Measurements from ENCODE around the gene RSBN1L. TPM values are rescaled to one million over a fixed set of nuclear protein-coding genes. Genes with fewer than 3 reads are reported as not detected.

Gene RSBN1L
- total RNA-seq, 1 experiment from 2014 or later: 14.9 TPM

DNA sequence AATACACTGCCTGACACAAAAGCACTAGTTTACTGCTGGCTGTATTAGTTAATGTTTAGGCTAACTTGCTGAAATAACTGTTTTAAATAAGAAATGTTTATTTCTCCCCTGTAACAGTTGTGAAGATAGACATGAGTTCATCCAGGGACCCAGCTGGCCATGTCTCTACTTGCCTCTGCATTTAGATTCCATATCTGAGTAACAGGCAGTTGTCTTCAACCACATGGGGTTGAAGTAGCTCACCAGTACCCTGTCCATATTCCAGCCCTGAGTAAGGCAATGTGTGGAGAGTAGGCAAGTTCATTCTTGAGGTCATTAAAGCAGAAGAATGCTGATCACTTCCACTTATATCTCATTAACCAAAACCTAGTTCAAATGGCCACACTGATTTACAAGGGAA, 31.1 kb upstream of the RSBN1L start:
- no peak for DNase-seq (ENCODE audit: low read depth in 1 of 2, low spot score in 2 of 2)
- no peaks in the 10 kb centered on the region for H3K9me3 ChIP-seq (replicated peaks)
- no peak overlapping the region for H3K4me3 ChIP-seq
- H3K4me1 ChIP-seq (replicated peaks): no peaks in the 10 kb centered on the region
- no peaks in the 10 kb centered on the region for H3K27me3 ChIP-seq (replicated peaks)
- no peak overlapping the region for H3K27ac ChIP-seq
- H3K36me3 ChIP-seq: peaks cover 4% of the 10 kb centered on the region

DNA sequence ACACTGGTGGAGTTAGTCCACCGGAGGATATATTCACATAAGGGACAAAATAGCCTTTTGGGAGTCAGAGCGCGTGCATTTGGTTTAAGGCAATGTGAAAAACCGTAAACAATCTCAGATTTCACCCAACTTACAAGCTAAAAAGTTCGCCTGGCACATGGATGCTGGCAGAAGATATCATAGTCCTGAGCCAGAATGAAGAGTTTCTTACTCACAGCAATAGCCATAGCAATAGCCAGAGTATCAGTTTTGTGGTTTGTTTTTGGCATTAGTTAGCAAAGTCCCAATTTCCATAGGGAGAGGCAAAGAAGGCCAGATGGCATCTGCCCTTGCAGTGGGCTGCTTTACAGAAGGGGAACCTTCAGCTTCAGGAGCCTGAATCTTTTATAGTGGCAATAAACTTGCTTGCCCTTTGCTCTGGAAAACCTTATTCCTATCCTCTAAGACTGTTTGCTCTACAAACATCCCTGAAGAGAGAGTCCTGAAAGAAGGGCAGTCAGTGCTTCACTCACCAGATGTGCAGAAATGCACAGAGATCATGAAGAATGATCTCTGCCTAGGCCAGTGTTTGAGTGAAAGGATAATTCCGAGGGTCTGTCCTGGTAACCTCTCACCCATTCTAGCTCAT, 28.7 kb upstream of the RSBN1L start:
- peaks cover 3% of the 10 kb centered on the region; the same call in 1 of the 2 replicates for H3K36me3 ChIP-seq
- H3K27ac ChIP-seq: no peak overlapping the region
- H3K4me1 ChIP-seq (replicated peaks): no peaks in the 10 kb centered on the region
- H3K4me3 ChIP-seq: no peak overlapping the region
- no peaks in the 10 kb centered on the region for H3K9me3 ChIP-seq (replicated peaks)
- no peaks in the 10 kb centered on the region for H3K27me3 ChIP-seq (replicated peaks)
- DNase-seq (ENCODE audit: low read depth in 1 of 2, low spot score in 2 of 2): peak in 1 of 2 experiments; percentile 5

DNA sequence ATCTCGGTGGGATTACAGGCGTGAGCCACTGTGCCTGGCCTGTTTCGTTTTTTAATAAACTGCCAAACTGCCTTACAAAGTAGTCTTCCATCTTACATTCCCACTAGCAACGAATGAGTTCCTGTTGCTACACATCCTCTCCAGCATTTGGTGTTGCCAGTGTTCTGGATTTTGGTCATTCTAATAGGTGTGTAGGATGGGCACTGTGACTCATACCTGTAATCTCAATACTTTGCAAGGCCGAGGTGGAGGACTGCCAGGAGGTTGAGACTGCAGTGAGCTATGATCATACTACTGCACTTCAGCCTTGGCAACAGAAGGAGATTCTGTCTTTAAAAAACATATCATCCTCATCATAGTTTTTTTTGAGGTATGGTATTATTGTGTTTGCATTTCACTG, 21.4 kb upstream of the RSBN1L start:
- no peaks in the 10 kb centered on the region for H3K27me3 ChIP-seq (replicated peaks)
- peaks cover 2% of the 10 kb centered on the region; the same call in 1 of the 2 replicates for H3K4me1 ChIP-seq (replicated peaks)
- no peaks in the 10 kb centered on the region for H3K9me3 ChIP-seq (replicated peaks)
- no peak for DNase-seq (ENCODE audit: low read depth in 1 of 2, low spot score in 2 of 2)
- no peak overlapping the region for H3K4me3 ChIP-seq
- H3K27ac ChIP-seq: no peak overlapping the region
- H3K36me3 ChIP-seq: no peaks in the 10 kb centered on the region

DNA sequence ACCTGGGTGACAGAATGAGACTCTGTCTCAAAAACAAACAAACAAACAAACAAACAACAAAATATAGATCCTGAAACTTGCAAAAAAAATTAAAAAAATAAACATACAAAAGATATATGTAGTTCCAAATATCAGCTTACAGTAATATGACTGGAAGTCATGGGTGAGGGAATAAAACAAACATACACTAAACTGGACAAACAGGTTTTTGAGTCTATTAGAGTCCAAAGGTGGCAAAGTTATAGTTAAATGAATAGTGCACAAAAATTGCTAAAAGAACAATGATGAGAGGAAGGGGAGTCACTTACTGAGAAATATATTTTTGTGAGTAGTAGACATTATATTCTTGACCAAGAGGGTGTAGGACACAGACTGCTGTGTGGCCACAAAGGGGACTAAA, 16.7 kb upstream of the RSBN1L start:
- H3K9me3 ChIP-seq (replicated peaks): no peaks in the 10 kb centered on the region
- no peaks in the 10 kb centered on the region; the same call in 1 of the 2 replicates for H3K27me3 ChIP-seq (replicated peaks)
- DNase-seq (ENCODE audit: low read depth in 1 of 2, low spot score in 2 of 2): no peak
- H3K4me3 ChIP-seq: no peak overlapping the region
- peaks cover 19% of the 10 kb centered on the region for H3K36me3 ChIP-seq
- H3K27ac ChIP-seq: no peak overlapping the region
- peaks cover 5% of the 10 kb centered on the region; the same call in 1 of the 2 replicates for H3K4me1 ChIP-seq (replicated peaks)

DNA sequence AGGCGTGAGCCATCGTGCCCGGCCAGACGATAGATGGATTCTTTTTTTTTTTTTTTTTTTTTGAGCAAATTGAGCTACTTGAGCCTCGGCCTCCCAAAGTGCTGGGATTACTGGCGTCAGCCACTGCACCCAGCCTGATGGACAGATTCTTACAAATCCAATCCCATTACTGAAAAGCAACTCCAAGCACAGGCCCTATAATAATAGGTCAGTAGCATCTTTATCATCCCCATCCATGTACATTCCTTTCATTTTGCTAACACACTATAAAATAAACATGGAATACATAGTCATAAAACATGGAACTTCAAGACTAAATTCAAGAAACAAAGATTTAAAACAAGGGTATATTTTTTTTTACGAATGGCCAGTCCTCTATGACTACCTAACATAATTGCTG, 16.0 kb upstream of the RSBN1L start:
- DNase-seq (ENCODE audit: low read depth in 1 of 2, low spot score in 2 of 2): peak in 1 of 2 experiments; percentile 13
- Histone ChIP-seq H3K27me3 (replicated peaks) (no peaks in the 10 kb centered on the region; the same call in 1 of the 2 replicates), H3K27ac (no peak overlapping the region)

DNA sequence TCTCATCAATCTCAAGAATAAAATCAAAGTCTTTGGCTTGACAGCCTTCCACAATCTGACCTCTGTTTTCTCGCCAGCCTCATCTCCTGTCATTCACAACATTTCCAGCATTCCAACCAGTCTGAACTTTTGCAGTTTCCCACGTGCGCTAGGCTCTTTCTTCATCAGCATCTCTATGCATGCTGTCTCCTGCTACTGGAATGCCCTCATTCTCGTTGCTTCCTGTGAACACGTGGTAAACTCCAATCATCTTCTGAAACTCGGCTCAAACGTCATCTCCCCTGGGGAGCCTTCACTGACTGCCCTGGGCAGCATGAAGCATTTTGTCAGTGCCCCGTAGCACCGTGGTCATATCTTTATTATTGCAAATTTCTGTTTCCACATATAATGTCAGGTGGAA, 12.2 kb upstream of the RSBN1L start:
- Histone ChIP-seq H3K4me1 (replicated peaks) (peaks cover 31% of the 10 kb centered on the region), H3K27me3 (replicated peaks) (no peaks in the 10 kb centered on the region; the same call in 1 of the 2 replicates), H3K9me3 (replicated peaks) (no peaks in the 10 kb centered on the region), H3K4me3 (no peak overlapping the region), H3K36me3 (peaks cover 25% of the 10 kb centered on the region), H3K27ac (no peak overlapping the region)
- no peak for DNase-seq (ENCODE audit: low read depth in 1 of 2, low spot score in 2 of 2)

More for the DNA sequence above, 16.0 kb upstream of the RSBN1L start:
- Histone ChIP-seq H3K9me3 (replicated peaks) (no peaks in the 10 kb centered on the region), H3K4me3 (no peak overlapping the region), H3K4me1 (replicated peaks) (peaks cover 6% of the 10 kb centered on the region), H3K36me3 (peaks cover 25% of the 10 kb centered on the region)

DNA sequence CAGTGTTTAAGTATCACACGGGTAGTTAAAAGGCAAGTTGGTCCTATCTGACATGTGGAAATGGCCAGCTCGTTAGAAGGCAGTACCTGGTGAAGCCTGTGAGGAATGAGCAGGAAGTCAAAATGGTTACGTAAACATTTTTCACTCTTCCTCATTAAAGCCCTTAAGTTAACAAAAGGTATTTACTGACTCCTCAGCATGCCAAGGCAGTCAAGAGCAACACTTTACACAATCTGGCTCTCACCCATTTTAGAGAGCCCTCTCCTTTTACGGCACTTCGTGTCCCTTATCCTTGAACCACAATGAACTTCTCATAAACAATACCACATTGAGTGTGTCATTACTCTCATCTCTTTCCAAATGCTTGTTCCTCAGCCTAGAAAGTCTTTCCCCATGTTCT, 11.0 kb upstream of the RSBN1L start:
- Histone ChIP-seq H3K36me3 (peaks cover 25% of the 10 kb centered on the region), H3K4me1 (replicated peaks) (peaks cover 33% of the 10 kb centered on the region), H3K9me3 (replicated peaks) (no peaks in the 10 kb centered on the region), H3K4me3 (no peak overlapping the region), H3K27ac (no peak overlapping the region), H3K27me3 (replicated peaks) (no peaks in the 10 kb centered on the region; the same call in 1 of the 2 replicates)
- DNase-seq (ENCODE audit: low read depth in 1 of 2, low spot score in 2 of 2): no peak

DNA sequence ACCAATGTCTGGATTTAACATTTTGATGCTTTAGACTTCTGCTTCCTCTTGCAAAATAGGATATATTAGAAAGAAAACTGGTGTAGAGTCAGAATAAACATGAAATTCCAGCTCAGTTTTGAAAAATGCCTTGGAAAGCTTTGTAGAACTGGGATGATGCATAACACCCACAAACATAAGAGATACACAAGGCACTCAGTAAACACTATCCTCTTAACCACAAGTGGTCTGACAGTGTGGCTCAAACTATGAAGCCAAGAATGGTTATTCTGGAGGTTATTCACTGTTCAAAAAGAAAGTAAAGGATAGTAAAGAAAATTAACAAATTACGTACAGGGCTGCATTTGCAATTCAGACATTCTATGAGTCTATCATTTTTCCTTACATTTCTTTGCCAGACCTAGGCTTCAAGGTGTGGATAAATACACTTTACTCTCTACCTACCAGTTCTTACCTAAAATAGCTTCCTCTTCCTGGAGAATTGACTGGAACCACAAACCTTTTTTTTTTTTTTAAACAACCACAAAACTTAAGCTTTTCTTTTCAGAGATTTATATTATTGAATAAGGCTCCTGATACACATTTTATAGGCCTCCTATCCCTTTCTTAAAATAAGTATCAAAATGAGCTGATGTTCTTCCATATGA, 9.0 kb upstream of the RSBN1L start:
- Histone ChIP-seq H3K4me3 (no peak overlapping the region), H3K27me3 (replicated peaks) (no peaks in the 10 kb centered on the region; the same call in 1 of the 2 replicates), H3K36me3 (peaks cover 22% of the 10 kb centered on the region), H3K9me3 (replicated peaks) (no peaks in the 10 kb centered on the region), H3K27ac (no peak overlapping the region), H3K4me1 (replicated peaks) (peaks cover 40% of the 10 kb centered on the region)
- DNase-seq (ENCODE audit: low read depth in 1 of 2, low spot score in 2 of 2): peak in 1 of 2 experiments; percentile 66

DNA sequence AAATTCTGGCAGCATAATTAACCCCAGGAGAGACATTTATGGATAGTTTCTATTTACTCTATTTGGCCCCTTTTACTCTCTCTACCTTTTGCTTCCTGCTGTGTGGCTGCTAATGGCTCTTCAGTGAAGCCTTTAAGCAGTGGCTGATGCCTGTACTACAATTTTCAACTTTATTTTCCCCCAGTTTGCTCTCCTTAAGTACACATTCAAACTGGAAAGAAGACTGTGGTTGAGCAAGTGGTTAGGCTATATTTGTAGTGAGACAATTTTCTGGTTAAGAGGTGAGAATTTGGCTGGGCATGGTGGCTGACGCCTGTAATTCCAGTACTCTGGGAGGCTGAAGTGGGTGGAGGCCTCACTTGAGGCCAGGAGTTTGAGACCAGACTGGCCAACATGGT, 8.5 kb upstream of the RSBN1L start:
- H3K4me3 ChIP-seq: no peak overlapping the region
- H3K36me3 ChIP-seq: peaks cover 17% of the 10 kb centered on the region
- H3K27ac ChIP-seq: no peak overlapping the region
- no peaks in the 10 kb centered on the region for H3K9me3 ChIP-seq (replicated peaks)
- no peaks in the 10 kb centered on the region; the same call in 1 of the 2 replicates for H3K27me3 ChIP-seq (replicated peaks)
- H3K4me1 ChIP-seq (replicated peaks): peaks cover 40% of the 10 kb centered on the region
- no peak for DNase-seq (ENCODE audit: low read depth in 1 of 2, low spot score in 2 of 2)

DNA sequence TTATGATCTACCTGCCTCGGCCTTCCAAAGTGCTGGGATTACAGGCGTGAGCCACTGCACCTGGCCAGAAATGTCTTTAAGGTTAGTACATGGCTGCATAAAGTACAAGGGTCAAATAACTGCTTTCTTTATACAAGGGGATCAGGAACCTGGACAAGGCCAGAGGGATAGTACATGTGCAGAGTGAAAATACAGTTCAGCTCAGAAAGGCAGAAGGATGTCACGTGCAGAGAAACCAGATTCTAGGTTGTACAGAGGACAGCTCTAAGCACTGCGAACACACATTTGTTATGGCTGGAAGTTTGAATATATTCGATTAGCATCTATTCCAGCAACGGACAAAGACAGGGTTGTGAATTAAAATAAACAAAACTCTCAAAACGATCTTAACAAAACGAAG, 6.0 kb upstream of the RSBN1L start:
- Histone ChIP-seq H3K4me1 (replicated peaks) (peaks cover 39% of the 10 kb centered on the region), H3K4me3 (no peak overlapping the region), H3K9me3 (replicated peaks) (no peaks in the 10 kb centered on the region), H3K27ac (no peak overlapping the region), H3K27me3 (replicated peaks) (no peaks in the 10 kb centered on the region), H3K36me3 (no peaks in the 10 kb centered on the region; the same call in 1 of the 2 replicates)
- no peak for DNase-seq (ENCODE audit: low read depth in 1 of 2, low spot score in 2 of 2)

DNA sequence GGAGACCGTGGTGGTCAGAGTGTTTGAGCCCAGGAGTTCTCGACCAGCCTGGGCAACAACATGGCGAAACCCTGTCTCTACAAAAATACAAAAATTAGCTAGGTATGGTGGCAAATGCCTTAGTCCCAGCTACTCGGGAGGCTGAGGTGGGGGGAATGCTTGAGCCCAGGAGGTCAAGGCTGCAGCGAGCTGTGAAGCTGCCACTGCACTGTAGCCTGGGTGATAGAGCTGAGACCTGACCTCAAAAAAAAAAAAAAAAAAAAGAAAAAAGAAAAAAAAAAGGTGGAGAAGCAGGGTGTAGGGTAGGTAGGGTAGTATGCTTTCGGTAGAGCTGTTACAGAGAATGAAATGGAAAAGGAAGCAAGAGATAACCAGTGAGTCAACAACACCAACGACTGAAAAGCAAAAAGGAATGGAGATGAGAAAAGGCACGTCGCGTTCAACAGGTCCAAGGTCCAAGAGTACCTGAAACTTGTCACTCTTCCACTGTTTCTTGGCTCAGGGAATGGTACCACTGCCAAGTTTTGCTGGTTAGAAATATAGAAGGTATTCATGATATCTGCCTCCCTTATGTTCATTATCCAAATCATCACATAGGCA, 4.3 kb upstream of the RSBN1L start:
- Histone ChIP-seq H3K4me1 (replicated peaks) (peaks cover 27% of the 10 kb centered on the region), H3K4me3 (no peak overlapping the region), H3K9me3 (replicated peaks) (no peaks in the 10 kb centered on the region), H3K36me3 (peaks cover 6% of the 10 kb centered on the region), H3K27me3 (replicated peaks) (no peaks in the 10 kb centered on the region), H3K27ac (no peak overlapping the region)
- DNase-seq (ENCODE audit: low read depth in 1 of 2, low spot score in 2 of 2): no peak

DNA sequence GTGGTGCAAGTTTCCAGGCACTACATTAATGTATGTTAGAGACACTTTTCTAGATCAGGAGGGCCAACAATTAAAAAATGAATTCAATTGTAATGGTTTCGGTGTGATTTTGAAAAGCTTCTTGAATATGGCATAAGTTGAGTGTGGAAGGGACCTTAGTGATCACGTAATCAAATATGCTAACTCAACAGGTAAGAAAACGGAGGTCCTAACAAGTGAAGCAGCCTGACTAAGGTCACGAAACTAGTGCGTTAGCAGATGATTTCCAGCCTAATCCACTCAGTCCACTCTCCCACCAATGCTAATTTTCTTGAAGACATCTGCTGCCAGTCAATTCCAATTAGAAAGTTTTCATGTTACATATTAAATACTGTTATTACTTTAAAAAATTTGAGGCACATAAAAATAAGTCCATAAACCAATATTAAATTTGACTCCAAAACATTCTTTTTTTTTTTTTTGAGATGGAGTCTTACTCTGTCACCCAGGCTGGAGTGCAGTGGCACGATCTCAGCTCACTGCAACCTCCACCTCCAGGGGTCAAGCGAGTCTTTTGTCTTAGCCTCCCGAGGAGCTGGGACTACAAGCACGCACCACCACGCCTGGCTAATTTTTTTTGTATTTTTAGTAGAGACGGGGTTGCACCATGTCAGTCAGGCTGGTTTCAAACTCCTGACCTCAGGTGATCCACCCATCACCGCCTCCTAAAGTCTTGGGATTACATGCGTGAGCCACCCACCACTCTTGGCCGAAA, 2.3 kb upstream of the RSBN1L start:
- H3K36me3 ChIP-seq: peaks cover 12% of the 10 kb centered on the region
- peaks cover 24% of the 10 kb centered on the region for H3K4me1 ChIP-seq (replicated peaks)
- DNase-seq (ENCODE audit: low read depth in 1 of 2, low spot score in 2 of 2): no peak
- no peaks in the 10 kb centered on the region for H3K27me3 ChIP-seq (replicated peaks)
- no peak overlapping the region for H3K27ac ChIP-seq
- no peak overlapping the region for H3K4me3 ChIP-seq
- no peaks in the 10 kb centered on the region for H3K9me3 ChIP-seq (replicated peaks)

DNA sequence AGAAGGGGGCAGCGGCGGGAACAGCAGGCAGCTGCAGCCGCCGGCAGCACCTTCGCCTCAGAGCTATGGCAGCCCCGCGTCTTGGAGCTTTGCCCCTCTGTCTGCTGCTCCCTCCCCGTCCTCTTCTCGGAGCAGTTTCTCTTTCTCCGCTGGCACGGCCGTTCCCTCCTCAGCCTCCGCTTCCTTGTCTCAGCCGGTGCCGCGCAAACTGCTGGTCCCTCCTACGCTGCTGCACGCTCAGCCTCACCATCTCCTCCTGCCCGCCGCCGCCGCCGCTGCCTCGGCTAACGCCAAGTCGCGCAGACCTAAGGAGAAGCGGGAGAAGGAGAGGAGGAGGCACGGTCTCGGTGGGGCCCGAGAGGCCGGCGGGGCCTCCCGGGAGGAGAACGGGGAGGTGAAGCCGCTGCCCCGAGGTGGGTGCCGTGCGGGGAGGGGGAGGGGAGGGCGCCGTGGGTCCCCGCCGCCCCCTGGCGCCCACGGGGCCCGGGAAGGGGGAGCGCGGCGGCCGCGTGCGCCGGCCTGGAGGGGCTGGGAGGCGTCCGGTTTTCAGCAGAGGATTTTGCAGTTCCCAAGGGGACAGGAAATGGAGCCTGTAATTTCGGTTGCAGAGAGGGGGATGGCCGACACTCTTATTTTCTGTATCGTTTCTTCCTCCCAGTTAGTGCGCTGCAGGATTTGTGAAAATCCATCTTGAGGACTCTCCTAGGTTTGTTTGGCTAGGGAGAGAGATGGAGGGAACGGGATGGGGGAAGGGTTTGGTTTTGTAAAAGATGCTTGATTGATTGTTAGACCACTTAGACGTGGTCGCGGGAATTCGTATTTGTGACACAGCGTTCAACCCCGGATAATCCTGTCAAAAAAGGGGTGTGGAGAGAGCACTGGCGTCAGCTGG, 630 bp downstream of the RSBN1L start:
- DNase-seq (ENCODE audit: low read depth in 1 of 2, low spot score in 2 of 2): peak; percentile 55 to 87
- Histone ChIP-seq H3K27ac (peak overlapping the region; percentile 50), H3K36me3 (peaks cover 12% of the 10 kb centered on the region), H3K9me3 (replicated peaks) (no peaks in the 10 kb centered on the region), H3K4me3 (peak overlapping the region; percentile 93), H3K4me1 (replicated peaks) (peaks cover 10% of the 10 kb centered on the region), H3K27me3 (replicated peaks) (no peaks in the 10 kb centered on the region)
